Measurements from ENCODE around the gene ZNF831.

Gene ZNF831

DNA sequence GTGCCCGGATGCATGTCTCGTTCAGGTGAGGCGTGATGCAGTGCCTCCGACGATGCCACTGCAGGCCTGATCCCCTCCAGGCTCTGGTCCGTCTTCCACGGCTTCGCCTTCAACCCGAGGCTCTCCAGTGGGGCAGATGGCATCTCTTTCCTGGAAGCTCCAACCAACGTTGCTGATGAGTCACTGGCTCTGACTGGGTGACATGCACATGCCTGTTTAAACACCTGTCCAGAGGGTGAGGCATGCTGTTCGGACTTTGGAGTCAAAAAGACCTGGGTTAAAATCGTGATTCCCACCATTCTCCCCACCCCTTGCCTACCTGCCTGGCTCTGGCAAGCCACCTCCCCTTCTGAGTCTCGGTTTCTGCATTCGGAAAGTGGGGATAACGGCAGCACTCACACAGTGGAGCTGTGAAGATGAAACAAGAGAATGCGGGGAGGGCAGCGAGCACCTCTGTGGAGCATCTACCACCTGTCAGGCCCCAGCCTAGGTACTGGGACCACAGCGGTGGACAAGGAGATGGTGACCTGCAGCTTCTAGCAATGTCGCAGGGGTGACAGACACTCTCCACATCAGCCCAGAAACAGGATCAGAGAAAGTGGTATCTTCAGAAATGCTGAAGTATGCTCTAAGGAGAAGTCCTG is 128.2 kb downstream of the ZNF831 start:
- TF ChIP-seq, protein P1, sequence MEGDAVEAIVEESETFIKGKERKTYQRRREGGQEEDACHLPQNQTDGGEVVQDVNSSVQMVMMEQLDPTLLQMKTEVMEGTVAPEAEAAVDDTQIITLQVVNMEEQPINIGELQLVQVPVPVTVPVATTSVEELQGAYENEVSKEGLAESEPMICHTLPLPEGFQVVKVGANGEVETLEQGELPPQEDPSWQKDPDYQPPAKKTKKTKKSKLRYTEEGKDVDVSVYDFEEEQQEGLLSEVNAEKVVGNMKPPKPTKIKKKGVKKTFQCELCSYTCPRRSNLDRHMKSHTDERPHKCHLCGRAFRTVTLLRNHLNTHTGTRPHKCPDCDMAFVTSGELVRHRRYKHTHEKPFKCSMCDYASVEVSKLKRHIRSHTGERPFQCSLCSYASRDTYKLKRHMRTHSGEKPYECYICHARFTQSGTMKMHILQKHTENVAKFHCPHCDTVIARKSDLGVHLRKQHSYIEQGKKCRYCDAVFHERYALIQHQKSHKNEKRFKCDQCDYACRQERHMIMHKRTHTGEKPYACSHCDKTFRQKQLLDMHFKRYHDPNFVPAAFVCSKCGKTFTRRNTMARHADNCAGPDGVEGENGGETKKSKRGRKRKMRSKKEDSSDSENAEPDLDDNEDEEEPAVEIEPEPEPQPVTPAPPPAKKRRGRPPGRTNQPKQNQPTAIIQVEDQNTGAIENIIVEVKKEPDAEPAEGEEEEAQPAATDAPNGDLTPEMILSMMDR (IDR thresholded peaks at IDR 0.05; ENCODE audit: low read depth, low read length): no peak
- no peak for DNase-seq (ENCODE audit: extremely low read depth, low read depth)

DNA sequence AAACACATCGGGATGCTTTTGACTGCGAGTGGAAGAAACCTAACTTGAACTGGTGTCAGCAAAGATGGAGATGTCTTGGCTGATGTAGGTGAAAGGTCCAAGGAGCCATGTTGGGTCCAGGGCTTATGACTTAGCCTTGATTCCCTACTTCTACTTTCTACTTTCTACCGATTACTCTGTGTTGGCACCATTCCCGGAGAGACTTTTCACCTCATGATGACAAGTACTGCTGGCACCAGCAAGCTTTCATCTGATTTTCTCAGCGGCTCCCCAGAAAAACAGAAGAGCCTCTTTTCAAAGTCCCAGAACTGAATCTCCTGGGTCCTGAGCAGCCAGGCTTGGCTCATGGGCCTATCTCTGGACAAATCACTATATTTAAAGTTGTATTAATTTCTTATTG is 131.9 kb downstream of the ZNF831 start:
- DNase-seq (ENCODE audit: extremely low read depth, low read depth): no peak
- TF ChIP-seq, protein P1 (IDR thresholded peaks at IDR 0.05; ENCODE audit: low read depth, low read length): no peak

DNA sequence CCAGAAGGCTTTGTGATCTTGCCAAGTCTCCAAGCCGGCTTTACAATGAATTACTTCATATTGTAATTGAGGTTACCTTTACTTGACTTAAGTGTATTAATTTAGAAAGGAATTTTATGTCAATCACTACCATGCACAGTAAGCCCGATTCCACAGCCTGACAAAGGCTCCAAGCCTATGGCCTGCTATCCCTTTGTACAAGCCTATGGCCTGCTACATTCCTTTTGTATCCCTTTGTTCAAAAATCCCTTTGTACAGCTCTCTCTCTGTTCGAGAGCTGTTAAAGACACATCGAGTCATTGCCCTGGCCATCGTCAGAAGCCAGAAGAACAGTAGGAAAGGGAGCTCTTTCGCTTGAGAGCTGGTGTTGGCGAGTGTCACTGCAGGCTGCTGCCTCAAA is 134.1 kb downstream of the ZNF831 start:
- DNase-seq (ENCODE audit: extremely low read depth, low read depth): no peak
- TF ChIP-seq, protein P1 (IDR thresholded peaks at IDR 0.05; ENCODE audit: low read depth, low read length): no peak

DNA sequence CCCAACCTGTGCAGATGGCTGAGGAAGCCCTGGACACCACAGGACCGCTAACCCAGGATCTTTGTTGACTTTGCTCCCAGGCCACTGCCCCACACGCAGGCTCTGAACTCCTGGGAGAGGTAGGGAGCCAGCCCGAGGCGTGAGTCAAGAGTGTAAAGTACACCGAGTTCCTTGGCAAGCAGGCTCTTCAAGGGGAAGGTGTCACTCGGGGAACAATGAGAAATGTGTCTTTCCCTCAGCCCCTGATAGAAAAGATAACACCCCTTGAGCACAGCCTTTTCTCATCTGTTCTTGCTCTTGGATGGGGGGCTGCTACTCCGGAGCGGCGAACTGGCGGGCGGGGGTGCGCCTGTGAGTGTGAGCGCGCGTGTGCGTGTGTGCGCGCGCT is 136.3 kb downstream of the ZNF831 start:
- TF ChIP-seq, protein P1 (IDR thresholded peaks at IDR 0.05; ENCODE audit: low read depth, low read length): no peak
- DNase-seq (ENCODE audit: extremely low read depth, low read depth): no peak

DNA sequence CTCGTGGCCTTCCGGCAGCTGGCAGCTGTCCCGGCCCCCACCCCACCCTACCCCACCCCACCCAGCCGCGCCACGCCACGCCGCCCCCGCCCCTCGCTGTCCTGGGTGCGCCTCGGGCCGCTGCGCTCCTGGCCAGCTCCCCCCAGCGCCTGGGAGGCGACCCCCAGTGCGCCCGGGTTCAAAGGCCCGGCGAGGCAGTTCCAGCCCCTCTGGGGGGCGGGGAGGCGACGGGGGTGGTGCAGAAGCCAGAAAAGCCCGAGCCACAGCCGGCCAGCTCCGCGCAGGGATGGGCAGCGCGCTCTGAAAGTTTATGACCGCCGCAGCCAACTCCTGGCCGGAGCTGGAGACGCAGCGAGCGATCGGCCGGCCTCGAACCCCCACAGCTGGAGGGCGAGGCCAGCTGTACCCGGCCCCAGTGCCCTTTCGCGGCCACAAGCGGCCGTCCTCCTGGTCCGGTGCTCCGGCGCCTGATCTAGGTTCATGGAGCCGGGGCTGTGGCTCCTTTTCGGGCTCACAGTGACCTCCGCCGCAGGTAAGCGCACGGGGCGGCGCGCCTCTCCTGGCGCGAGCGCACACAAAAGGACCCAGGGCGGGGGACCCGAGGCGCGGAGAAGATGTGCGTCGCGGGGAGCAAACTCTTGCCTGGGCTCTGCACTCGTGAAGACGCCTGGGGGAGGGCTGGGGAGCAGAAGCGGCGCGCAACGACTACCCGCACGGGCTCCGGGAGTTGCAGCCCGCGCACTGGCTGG is 136.9 kb downstream of the ZNF831 start, which contains the start of gene EDN3:
TSS of gene EDN3 (plus strand) at position 279 of the 749 bp plus-strand sequence. CDS start at position 481, 202 bp downstream.
- TF ChIP-seq, protein P1 (IDR thresholded peaks at IDR 0.05; ENCODE audit: low read depth, low read length): no peak
- no peak for DNase-seq (ENCODE audit: extremely low read depth, low read depth)

DNA sequence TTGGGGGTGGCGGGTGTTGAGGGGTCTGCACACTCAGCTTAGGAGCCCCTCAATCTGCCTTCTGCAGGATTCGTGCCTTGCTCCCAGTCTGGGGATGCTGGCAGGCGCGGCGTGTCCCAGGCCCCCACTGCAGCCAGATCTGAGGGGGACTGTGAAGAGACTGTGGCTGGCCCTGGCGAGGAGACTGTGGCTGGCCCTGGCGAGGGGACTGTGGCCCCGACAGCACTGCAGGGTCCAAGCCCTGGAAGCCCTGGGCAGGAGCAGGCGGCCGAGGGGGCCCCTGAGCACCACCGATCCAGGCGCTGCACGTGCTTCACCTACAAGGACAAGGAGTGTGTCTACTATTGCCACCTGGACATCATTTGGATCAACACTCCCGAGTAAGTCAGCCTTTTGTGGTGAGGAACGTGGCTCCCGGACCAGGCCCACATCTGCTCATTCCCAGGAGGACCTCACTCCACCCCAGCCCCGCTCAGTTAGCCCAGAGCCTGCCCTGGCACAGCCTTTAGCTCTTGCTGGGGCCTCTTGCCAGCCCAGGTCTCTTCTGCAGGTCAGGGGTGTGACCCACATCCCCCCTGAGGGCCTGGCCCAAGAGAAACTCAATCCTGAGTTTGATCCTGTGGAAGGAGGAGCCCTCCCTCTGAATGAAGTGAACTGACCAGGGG is 137.9 kb downstream of the ZNF831 start:
- no peak for DNase-seq (ENCODE audit: extremely low read depth, low read depth)
- TF ChIP-seq, protein P1 (IDR thresholded peaks at IDR 0.05; ENCODE audit: low read depth, low read length): no peak

Data from AG09319 (cell line).